WERI-Rb-1 (cell line): ENCODE data around the gene AP3S2.

Experiments used
- DNase-seq: peaks from one replicate; pipeline ENCODE4 v3.0.0-alpha.2; 2020
- H3K27ac ChIP-seq: fragments of 250-450 bp; sonication (Bioruptor Pico); 2 replicates; pipeline ENCODE4 v1.5.1; 2020; ENCODE audit warnings: mild to moderate bottlenecking, moderate library complexity
- H3K27me3 ChIP-seq: fragments of 250-450 bp; sonication (Bioruptor Pico); 2 replicates; pipeline ENCODE4 v1.5.1; 2021; ENCODE audit warnings: mild to moderate bottlenecking, low read depth, moderate library complexity; ENCODE audit not compliant: insufficient read depth, severe bottlenecking
- H3K36me3 ChIP-seq: fragments of 250-450 bp; sonication (Bioruptor Pico); 2 replicates; pipeline ENCODE4 v1.5.1; 2020; ENCODE audit warnings: mild to moderate bottlenecking, moderate library complexity
- H3K4me3 ChIP-seq: 2 replicates; pipeline ENCODE4 v1.5.1; 2011; ENCODE audit warnings: low read depth, mild to moderate bottlenecking, control low read depth, low read length
- H3K9me3 ChIP-seq: fragments of 250-450 bp; sonication (Bioruptor Pico); 2 replicates; pipeline ENCODE4 v1.5.1; 2021; ENCODE audit warnings: mild to moderate bottlenecking, moderate library complexity; ENCODE audit not compliant: severe bottlenecking
- TF ChIP-seq, protein P1 (sequence below): IDR thresholded peaks from 2 replicates; pipeline ENCODE4 v1.5.1; 2011; ENCODE audit warnings: low read depth, mild to moderate bottlenecking, control low read depth, inconsistent platforms, low read length

Gene AP3S2

GRCh38 chr15:89817701-89818280 is 76.0 kb downstream of the AP3S2 start:
- Histone ChIP-seq H3K36me3 (no peaks in the 10 kb centered on the region), H3K27ac (no peak overlapping the region), H3K9me3 (peaks cover 15% of the 10 kb centered on the region), H3K4me3 (no peak overlapping the region), H3K27me3 (no peaks in the 10 kb centered on the region)
- TF ChIP-seq, protein P1, sequence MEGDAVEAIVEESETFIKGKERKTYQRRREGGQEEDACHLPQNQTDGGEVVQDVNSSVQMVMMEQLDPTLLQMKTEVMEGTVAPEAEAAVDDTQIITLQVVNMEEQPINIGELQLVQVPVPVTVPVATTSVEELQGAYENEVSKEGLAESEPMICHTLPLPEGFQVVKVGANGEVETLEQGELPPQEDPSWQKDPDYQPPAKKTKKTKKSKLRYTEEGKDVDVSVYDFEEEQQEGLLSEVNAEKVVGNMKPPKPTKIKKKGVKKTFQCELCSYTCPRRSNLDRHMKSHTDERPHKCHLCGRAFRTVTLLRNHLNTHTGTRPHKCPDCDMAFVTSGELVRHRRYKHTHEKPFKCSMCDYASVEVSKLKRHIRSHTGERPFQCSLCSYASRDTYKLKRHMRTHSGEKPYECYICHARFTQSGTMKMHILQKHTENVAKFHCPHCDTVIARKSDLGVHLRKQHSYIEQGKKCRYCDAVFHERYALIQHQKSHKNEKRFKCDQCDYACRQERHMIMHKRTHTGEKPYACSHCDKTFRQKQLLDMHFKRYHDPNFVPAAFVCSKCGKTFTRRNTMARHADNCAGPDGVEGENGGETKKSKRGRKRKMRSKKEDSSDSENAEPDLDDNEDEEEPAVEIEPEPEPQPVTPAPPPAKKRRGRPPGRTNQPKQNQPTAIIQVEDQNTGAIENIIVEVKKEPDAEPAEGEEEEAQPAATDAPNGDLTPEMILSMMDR: no peak
- no peak for DNase-seq

GRCh38 chr15:89815769-89816168 is 78.0 kb downstream of the AP3S2 start:
- Histone ChIP-seq H3K9me3 (peaks cover 15% of the 10 kb centered on the region), H3K27ac (no peak overlapping the region), H3K4me3 (no peak overlapping the region), H3K27me3 (no peaks in the 10 kb centered on the region), H3K36me3 (no peaks in the 10 kb centered on the region)
- TF ChIP-seq, protein P1: no peak
- no peak for DNase-seq

DNA sequence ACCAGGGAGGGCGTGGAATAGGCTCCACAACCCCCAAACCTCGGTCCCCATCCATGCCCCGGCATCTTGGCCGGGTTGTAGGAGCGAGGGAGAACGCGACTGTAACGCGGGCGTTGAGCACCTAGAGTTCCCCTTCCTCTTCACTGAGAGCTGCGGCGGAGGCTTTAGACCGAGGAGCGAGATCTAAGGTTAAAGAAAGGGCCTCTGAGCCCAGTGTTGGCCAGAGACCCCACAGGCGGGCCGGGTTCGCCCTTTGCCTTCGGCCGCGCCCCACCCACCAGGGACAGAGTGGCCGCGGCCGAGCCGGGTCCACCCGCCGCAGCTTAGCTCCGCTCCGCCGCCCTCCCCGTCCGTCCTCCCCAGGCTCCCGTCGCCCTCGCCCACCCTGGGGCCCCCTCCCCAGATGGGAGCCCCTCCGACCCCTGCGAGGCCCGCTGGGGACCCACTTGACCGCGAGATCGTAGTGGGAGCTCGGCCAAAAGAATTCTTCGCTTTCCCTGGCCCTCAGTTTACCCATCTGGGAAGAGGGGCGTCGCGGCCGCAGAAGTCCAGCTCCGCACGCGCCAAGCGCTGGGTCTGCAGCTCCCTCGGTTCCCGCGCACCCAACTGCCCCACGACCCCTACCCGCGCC is 79.6 kb downstream of the AP3S2 start:
- no peak for DNase-seq
- Histone ChIP-seq H3K27ac (no peak overlapping the region), H3K9me3 (peaks cover 15% of the 10 kb centered on the region), H3K36me3 (no peaks in the 10 kb centered on the region), H3K4me3 (no peak overlapping the region), H3K27me3 (no peaks in the 10 kb centered on the region)
- TF ChIP-seq, protein P1: no peak

DNA sequence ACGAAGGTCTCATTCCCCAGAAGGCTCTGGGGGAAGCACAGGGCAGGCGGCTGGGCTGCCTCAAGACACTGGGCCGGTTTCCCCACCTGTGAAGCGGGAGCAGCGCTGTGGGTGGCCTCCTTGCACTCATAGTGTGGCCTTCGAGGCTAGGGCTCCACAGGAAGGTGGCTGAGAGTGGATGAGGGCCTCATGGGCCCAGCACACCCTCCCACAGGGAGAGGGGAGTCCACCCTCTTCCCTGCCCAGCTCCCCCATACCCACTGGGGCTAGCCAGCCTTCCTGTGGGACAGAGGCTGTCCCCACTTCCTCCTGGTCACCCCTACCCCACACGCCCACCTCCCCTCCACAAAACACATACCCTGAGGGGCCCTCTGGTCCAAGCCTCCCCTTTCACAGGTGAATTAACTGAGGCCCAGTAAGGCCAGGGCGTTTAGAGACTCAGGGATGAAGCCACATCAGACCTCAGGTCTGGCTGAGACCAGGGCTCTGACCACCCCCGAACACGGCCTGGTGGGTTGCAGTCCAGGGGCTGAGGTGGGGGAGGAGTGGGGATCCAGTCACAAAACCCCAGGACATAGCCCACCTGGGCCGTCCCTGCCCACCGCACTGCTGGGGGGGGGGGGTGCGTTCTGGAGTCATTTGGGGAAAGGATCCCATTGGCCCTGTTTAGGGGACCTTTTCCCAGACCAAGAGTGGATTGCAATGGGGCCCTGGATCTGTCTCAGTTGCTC is 80.2 kb downstream of the AP3S2 start:
- Histone ChIP-seq H3K27ac (no peak overlapping the region), H3K27me3 (no peaks in the 10 kb centered on the region), H3K4me3 (no peak overlapping the region), H3K9me3 (peaks cover 15% of the 10 kb centered on the region), H3K36me3 (no peaks in the 10 kb centered on the region)
- no peak for DNase-seq
- TF ChIP-seq, protein P1: no peak

DNA sequence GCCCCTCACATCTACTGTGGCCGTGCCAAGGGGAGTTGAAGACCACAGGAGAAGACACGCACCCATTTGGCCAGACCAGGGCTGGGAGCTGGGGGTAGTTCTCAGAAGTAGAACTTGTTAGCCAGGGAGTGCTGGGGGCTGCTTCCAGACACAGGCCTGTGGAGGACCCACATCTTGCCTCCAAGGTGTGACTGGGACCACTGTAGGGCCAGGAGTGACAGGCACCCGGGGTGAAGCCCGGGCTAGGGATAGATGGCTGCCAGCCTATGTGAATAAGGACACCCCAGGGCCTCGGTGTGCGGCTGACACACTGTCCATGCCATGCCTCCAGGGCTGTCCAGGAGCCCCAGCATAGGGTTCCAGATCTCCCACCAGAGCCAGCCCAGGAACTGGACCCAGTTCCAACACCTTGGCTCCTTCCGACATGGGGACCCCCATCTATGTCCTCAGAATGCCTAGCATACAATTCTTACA is 80.9 kb downstream of the AP3S2 start:
- H3K9me3 ChIP-seq: peaks cover 15% of the 10 kb centered on the region
- TF ChIP-seq, protein P1: no peak
- no peaks in the 10 kb centered on the region for H3K27me3 ChIP-seq
- H3K36me3 ChIP-seq: no peaks in the 10 kb centered on the region
- H3K27ac ChIP-seq: no peak overlapping the region
- DNase-seq: no peak
- H3K4me3 ChIP-seq: no peak overlapping the region
